RWPE2 (cell line): Measurements from ENCODE around the gene ARMH4.

Experiments
- ATAC-seq: fragments of 200-7000 bp; cut with Tn5 transposase; 3 replicates; pipeline ENCODE4 v1.9.1; 2021; ENCODE audit warnings: low read depth
- DNase-seq: peaks from one replicate; pipeline ENCODE4 v3.0.0-alpha.2; 2020; ENCODE audit warnings: low spot score
- H3K27ac ChIP-seq: fragments of 450-650 bp; 2 replicates; pipeline ENCODE4 v1.5.1; 2017; ENCODE audit warnings: mild to moderate bottlenecking; ENCODE audit not compliant: poor library complexity, severe bottlenecking
- H3K27me3 ChIP-seq: fragments of 250-450 bp; sonication (Bioruptor Pico); 2 replicates; pipeline ENCODE4 v1.5.1; 2021; ENCODE audit warnings: mild to moderate bottlenecking, moderate library complexity; ENCODE audit not compliant: insufficient read depth, poor library complexity, severe bottlenecking
- H3K36me3 ChIP-seq: fragments of 250-450 bp; sonication (Bioruptor Pico); 2 replicates; pipeline ENCODE4 v1.5.1; 2020; ENCODE audit warnings: low read depth, mild to moderate bottlenecking, moderate library complexity
- H3K4me1 ChIP-seq: fragments of 250-450 bp; sonication (Bioruptor Pico); 2 replicates; pipeline ENCODE4 v1.5.1; 2021; ENCODE audit warnings: mild to moderate bottlenecking, moderate library complexity; ENCODE audit not compliant: insufficient read depth, poor library complexity, severe bottlenecking
- H3K4me3 ChIP-seq: fragments of 250-450 bp; sonication (Bioruptor Pico); 2 replicates; pipeline ENCODE4 v1.5.1; 2021; ENCODE audit warnings: mild to moderate bottlenecking, moderate library complexity; ENCODE audit not compliant: severe bottlenecking
- H3K9me3 ChIP-seq: fragments of 250-450 bp; sonication (Bioruptor Pico); 2 replicates; pipeline ENCODE4 v1.5.1; 2021; ENCODE audit warnings: mild to moderate bottlenecking, moderate library complexity; ENCODE audit not compliant: severe bottlenecking
- TF ChIP-seq, protein P1 (sequence below): fragments of 450-650 bp; IDR thresholded peaks from one replicate; pipeline ENCODE4 v1.5.1; 2017; ENCODE audit warnings: mild to moderate bottlenecking, moderate library complexity; ENCODE audit not compliant: poor library complexity, severe bottlenecking

ARMH4 gene

DNA sequence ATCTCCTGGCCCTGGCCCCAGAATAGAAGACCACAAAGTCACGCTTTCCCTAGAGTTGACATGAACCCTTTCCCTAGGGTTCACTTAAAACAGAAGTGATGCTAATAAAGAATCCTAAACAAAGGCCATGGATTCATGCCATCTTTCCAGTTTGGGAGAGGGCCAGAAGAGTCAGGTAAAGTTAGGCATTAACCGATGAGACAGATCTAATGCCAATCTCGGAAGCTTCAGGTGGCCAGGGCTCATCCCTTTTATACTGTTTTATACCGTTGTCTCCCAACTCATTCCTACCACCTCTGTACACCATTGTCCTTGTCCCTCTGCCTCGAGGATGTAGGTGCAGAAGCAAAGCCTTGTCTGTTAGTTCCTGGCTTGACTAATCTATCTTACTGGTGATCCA lies 25.1 kb upstream of the ARMH4 start:
- DNase-seq (no peak), ATAC-seq (no peak)
- Histone ChIP-seq H3K4me1 (no peaks in the 10 kb centered on the region), H3K9me3 (no peaks in the 10 kb centered on the region), H3K36me3 (no peaks in the 10 kb centered on the region), H3K27ac (no peak overlapping the region), H3K27me3 (no peaks in the 10 kb centered on the region), H3K4me3 (no peak overlapping the region)
- TF ChIP-seq, protein P1, sequence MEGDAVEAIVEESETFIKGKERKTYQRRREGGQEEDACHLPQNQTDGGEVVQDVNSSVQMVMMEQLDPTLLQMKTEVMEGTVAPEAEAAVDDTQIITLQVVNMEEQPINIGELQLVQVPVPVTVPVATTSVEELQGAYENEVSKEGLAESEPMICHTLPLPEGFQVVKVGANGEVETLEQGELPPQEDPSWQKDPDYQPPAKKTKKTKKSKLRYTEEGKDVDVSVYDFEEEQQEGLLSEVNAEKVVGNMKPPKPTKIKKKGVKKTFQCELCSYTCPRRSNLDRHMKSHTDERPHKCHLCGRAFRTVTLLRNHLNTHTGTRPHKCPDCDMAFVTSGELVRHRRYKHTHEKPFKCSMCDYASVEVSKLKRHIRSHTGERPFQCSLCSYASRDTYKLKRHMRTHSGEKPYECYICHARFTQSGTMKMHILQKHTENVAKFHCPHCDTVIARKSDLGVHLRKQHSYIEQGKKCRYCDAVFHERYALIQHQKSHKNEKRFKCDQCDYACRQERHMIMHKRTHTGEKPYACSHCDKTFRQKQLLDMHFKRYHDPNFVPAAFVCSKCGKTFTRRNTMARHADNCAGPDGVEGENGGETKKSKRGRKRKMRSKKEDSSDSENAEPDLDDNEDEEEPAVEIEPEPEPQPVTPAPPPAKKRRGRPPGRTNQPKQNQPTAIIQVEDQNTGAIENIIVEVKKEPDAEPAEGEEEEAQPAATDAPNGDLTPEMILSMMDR, result no peak

DNA sequence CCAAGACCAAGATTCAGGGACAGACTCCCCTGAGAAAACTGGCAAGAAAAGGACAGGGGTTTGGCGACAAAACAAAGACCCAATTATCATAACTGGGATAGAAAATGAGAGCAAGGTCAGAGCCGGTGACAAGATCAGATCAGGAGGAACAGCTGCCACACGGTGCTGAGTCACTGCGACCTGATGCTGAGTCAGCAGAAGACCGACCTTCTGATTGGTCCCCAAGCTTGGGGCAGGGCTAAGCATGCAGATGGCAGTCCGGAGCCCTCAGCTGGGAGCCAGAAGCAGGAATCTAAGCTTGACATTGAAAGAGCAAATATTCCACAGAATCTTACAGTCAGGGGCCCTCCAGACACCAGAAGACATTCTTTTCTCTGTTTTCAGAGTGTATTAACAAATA lies 19.1 kb upstream of the ARMH4 start:
- DNase-seq (peak; percentile 76), ATAC-seq (peak; percentile 98)
- no peak overlapping the region for H3K4me3 ChIP-seq
- TF ChIP-seq, protein P1, result no peak
- no peak overlapping the region for H3K27ac ChIP-seq
- H3K4me1 ChIP-seq, result peaks cover 3% of the 10 kb centered on the region
- no peaks in the 10 kb centered on the region for H3K36me3 ChIP-seq
- no peaks in the 10 kb centered on the region for H3K27me3 ChIP-seq
- H3K9me3 ChIP-seq, result no peaks in the 10 kb centered on the region

DNA sequence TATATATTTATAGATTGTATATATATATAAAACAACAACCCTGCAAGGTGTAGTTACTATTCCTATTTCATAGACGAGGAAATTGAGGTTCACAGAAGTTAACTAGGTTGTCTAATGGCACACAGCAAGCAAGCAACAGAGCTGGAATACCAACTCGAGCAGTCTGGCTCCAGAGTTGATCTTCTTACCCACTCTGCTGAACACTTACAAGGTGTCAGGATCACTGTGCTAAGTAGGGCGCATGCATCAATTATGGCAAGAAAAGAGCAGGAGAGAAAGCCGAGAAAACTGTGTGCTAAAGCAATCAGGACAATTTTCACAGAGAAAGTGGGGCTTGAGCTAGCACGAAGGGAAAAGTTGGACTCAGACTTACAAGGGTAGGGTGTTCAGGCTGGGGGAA lies 15.9 kb upstream of the ARMH4 start:
- Histone ChIP-seq H3K9me3 (no peaks in the 10 kb centered on the region), H3K4me1 (peaks cover 3% of the 10 kb centered on the region), H3K27me3 (no peaks in the 10 kb centered on the region), H3K36me3 (no peaks in the 10 kb centered on the region), H3K4me3 (no peak overlapping the region), H3K27ac (no peak overlapping the region)
- no peak for DNase-seq
- TF ChIP-seq, protein P1, result no peak
- ATAC-seq, result no peak

DNA sequence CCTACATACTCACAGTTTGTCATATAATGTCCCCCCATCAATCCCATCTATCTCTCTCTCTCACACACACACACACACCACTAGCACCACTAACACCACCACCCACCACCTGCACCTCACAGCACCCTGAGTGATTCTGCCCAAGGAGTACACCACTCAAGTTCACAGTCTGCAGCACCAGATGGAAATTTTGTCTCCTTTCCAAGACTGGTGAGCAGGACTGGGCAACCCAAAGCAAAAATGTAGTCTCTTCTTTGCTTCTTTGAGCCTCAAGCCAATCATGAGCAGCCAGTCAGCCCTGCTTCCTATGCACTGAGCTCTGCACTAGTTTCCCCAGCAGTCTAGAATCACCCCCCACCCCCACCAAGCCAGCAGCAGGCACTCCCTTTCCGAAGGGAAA lies 15.0 kb upstream of the ARMH4 start:
- Histone ChIP-seq H3K4me3 (no peak overlapping the region), H3K9me3 (no peaks in the 10 kb centered on the region), H3K4me1 (peaks cover 3% of the 10 kb centered on the region), H3K27ac (no peak overlapping the region), H3K36me3 (no peaks in the 10 kb centered on the region), H3K27me3 (no peaks in the 10 kb centered on the region)
- TF ChIP-seq, protein P1, result no peak
- DNase-seq (no peak), ATAC-seq (no peak)

DNA sequence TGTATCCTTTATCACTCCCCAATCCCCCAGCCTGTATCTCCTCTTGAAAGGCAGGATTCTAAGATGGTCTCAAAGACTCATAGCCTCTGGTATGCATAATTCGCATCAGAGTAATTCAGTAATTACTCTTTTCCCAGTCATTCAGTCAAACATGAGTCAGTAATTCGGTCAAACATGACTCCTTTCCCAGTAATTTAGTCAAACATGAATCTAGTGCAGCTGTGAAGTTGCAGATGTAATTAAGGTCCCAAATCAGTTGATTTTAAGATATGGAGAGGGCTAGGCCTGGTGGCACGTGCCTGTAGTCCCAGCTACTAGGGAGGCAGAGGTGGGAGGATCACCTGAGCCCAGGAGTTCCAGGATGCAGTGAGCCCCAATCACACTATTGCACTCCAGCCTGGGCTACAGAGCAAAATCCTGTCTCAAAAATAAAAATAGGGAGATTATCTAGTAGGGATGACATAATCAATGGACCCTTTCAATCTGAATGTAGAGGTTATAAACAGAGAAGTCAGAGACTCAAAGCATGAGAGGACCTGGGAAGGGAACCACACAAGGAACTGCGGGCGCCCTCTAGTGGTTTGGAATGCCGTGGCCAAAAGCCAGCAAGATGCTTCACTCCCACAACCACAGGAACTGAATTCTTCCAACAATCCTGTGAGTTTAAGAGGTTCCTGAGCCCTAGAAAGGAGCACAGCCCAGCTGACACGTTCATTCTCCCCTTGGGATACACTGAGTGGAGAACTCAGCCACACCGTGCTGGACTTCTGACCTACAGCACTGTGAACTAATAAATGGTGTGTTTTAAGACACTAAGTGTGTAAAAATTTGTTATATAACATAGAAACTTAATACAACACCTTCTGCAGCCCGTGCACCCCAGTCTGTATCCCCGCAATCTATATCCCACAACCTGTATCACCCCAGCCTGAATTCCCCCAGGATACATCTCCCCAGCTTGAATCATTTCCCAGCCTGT lies 14.3 kb upstream of the ARMH4 start:
- ATAC-seq, result peak; percentile 17; the same call in 1 of the 3 replicates
- H3K36me3 ChIP-seq, result no peaks in the 10 kb centered on the region
- no peak overlapping the region for H3K27ac ChIP-seq

More for the DNA sequence above, 14.3 kb upstream of the ARMH4 start:
- TF ChIP-seq, protein P1, result peak; percentile 64
- no peaks in the 10 kb centered on the region for H3K9me3 ChIP-seq
- H3K4me3 ChIP-seq, result no peak overlapping the region
- peaks cover 2% of the 10 kb centered on the region for H3K4me1 ChIP-seq
- H3K27me3 ChIP-seq, result no peaks in the 10 kb centered on the region
- no peak for DNase-seq
